ENCODE measurements around the gene EIF4G2. TPM values are rescaled to one million over a fixed set of nuclear protein-coding genes. Genes with fewer than 3 reads are reported as not detected.

The EIF4G2 gene
- total and polyA plus RNA-seq, 2 experiments from 2014 or later, result 384 to 584 TPM

- peaks cover 85% of the 10 kb centered on the region for H3K36me3 ChIP-seq
- TF ChIP-seq CTCF (IDR thresholded peaks at IDR 0.05; ENCODE audit: low read depth, low read length), result no peak
- DNase-seq (ENCODE audit: low read depth in 1 of 2, low spot score in 1 of 2), result no peak
- no peaks in the 10 kb centered on the region for H3K27me3 ChIP-seq
- no peaks in the 10 kb centered on the region for H3K9me3 ChIP-seq (ENCODE audit: low read depth)
- no peaks in the 10 kb centered on the region for H3K4me1 ChIP-seq (ENCODE audit: low read depth)
- no peak overlapping the region for H3K27ac ChIP-seq
- no peak overlapping the region for H3K4me3 ChIP-seq
Measured at GRCh38 chr11:10762185-10762584, 46.5 kb downstream of the EIF4G2 start.

- Histone ChIP-seq H3K4me1 (ENCODE audit: low read depth) (no peaks in the 10 kb centered on the region), H3K27ac (no peak overlapping the region), H3K4me3 (no peak overlapping the region), H3K36me3 (peaks cover 86% of the 10 kb centered on the region), H3K27me3 (no peaks in the 10 kb centered on the region), H3K9me3 (ENCODE audit: low read depth) (no peaks in the 10 kb centered on the region)
- DNase-seq (ENCODE audit: low read depth in 1 of 2, low spot score in 1 of 2), result no peak
- no peak for TF ChIP-seq CTCF (IDR thresholded peaks at IDR 0.05; ENCODE audit: low read depth, low read length)
Measured at GRCh38 chr11:10761085-10761698, 47.5 kb downstream of the EIF4G2 start.

- H3K27me3 ChIP-seq, result no peaks in the 10 kb centered on the region
- no peaks in the 10 kb centered on the region for H3K9me3 ChIP-seq (ENCODE audit: low read depth)
- DNase-seq (ENCODE audit: low read depth in 1 of 2, low spot score in 1 of 2), result no peak
- no peak overlapping the region for H3K27ac ChIP-seq
- peaks cover 87% of the 10 kb centered on the region for H3K36me3 ChIP-seq
- no peaks in the 10 kb centered on the region for H3K4me1 ChIP-seq (ENCODE audit: low read depth)
- peak; percentile 30 for TF ChIP-seq CTCF (IDR thresholded peaks at IDR 0.05; ENCODE audit: low read depth, low read length)
- no peak overlapping the region for H3K4me3 ChIP-seq
Measured at GRCh38 chr11:10758957-10759356, 49.8 kb downstream of the EIF4G2 start.

- DNase-seq (ENCODE audit: low read depth in 1 of 2, low spot score in 1 of 2), result no peak
- H3K27ac ChIP-seq, result no peak overlapping the region
- H3K27me3 ChIP-seq, result no peaks in the 10 kb centered on the region
- no peak for TF ChIP-seq CTCF (IDR thresholded peaks at IDR 0.05; ENCODE audit: low read depth, low read length)
- H3K4me3 ChIP-seq, result no peak overlapping the region
- peaks cover 34% of the 10 kb centered on the region for H3K36me3 ChIP-seq
- no peaks in the 10 kb centered on the region for H3K9me3 ChIP-seq (ENCODE audit: low read depth)
- no peaks in the 10 kb centered on the region for H3K4me1 ChIP-seq (ENCODE audit: low read depth)
Measured at GRCh38 chr11:10752486-10752885, 56.2 kb downstream of the EIF4G2 start.

GRCh38 chr11:10752061-10752460, 56.7 kb downstream of the EIF4G2 start:
- no peaks in the 10 kb centered on the region for H3K4me1 ChIP-seq (ENCODE audit: low read depth)
- TF ChIP-seq CTCF (IDR thresholded peaks at IDR 0.05; ENCODE audit: low read depth, low read length), result no peak
- no peak overlapping the region for H3K27ac ChIP-seq

More at GRCh38 chr11:10752061-10752460, 56.7 kb downstream of the EIF4G2 start:
- Histone ChIP-seq H3K36me3 (peaks cover 31% of the 10 kb centered on the region), H3K4me3 (peak overlapping the region; percentile 90), H3K27me3 (no peaks in the 10 kb centered on the region), H3K9me3 (ENCODE audit: low read depth) (no peaks in the 10 kb centered on the region)
- no peak for DNase-seq (ENCODE audit: low read depth in 1 of 2, low spot score in 1 of 2)
